ENCODE data around the gene LRRC43.

The LRRC43 gene

GRCh38 chr12:122206976-122207375, 24.1 kb downstream of the LRRC43 start:
- no peak for DNase-seq (ENCODE audit: extremely low read depth, insufficient read length)
- Histone ChIP-seq H3K4me3 (replicated peaks; ENCODE audit: low read depth, low read length) (no peak overlapping the region), H3K36me3 (ENCODE audit: control insufficient read depth, insufficient read depth, low read length) (peaks cover 8% of the 10 kb centered on the region), H3K27me3 (replicated peaks; ENCODE audit: control insufficient read depth, insufficient read depth, low read length) (no peaks in the 10 kb centered on the region; the same call in 1 of the 2 replicates)
- no peak for TF ChIP-seq CTCF (IDR thresholded peaks at IDR 0.05; ENCODE audit: insufficient read depth, low read length, poor library complexity, severe bottlenecking)

- Histone ChIP-seq H3K36me3 (ENCODE audit: control insufficient read depth, insufficient read depth, low read length) (peaks cover 8% of the 10 kb centered on the region), H3K4me3 (replicated peaks; ENCODE audit: low read depth, low read length) (no peak overlapping the region)
Measured at GRCh38 chr12:122207391-122207790, 24.5 kb downstream of the LRRC43 start.

GRCh38 chr12:122208073-122208820, 25.3 kb downstream of the LRRC43 start:
- H3K36me3 ChIP-seq (ENCODE audit: control insufficient read depth, insufficient read depth, low read length) = peaks cover 12% of the 10 kb centered on the region
- no peaks in the 10 kb centered on the region for H3K27me3 ChIP-seq (replicated peaks; ENCODE audit: control insufficient read depth, insufficient read depth, low read length)
- H3K4me3 ChIP-seq (replicated peaks; ENCODE audit: low read depth, low read length) = no peak overlapping the region
- no peak for TF ChIP-seq CTCF (IDR thresholded peaks at IDR 0.05; ENCODE audit: insufficient read depth, low read length, poor library complexity, severe bottlenecking)
- no peak for DNase-seq (ENCODE audit: extremely low read depth, insufficient read length)

More at GRCh38 chr12:122207391-122207790, 24.5 kb downstream of the LRRC43 start:
- TF ChIP-seq CTCF (IDR thresholded peaks at IDR 0.05; ENCODE audit: insufficient read depth, low read length, poor library complexity, severe bottlenecking) = no peak
- no peaks in the 10 kb centered on the region; the same call in 1 of the 2 replicates for H3K27me3 ChIP-seq (replicated peaks; ENCODE audit: control insufficient read depth, insufficient read depth, low read length)
- DNase-seq (ENCODE audit: extremely low read depth, insufficient read length) = no peak

- TF ChIP-seq CTCF (IDR thresholded peaks at IDR 0.05; ENCODE audit: insufficient read depth, low read length, poor library complexity, severe bottlenecking) = no peak
- H3K36me3 ChIP-seq (ENCODE audit: control insufficient read depth, insufficient read depth, low read length) = peaks cover 18% of the 10 kb centered on the region
- DNase-seq (ENCODE audit: extremely low read depth, insufficient read length) = no peak
- no peaks in the 10 kb centered on the region for H3K27me3 ChIP-seq (replicated peaks; ENCODE audit: control insufficient read depth, insufficient read depth, low read length)
- H3K4me3 ChIP-seq (replicated peaks; ENCODE audit: low read depth, low read length) = no peak overlapping the region
Measured at GRCh38 chr12:122215771-122216170, 32.8 kb downstream of the LRRC43 start.

- Histone ChIP-seq H3K4me3 (replicated peaks; ENCODE audit: low read depth, low read length) (no peak overlapping the region), H3K27me3 (replicated peaks; ENCODE audit: control insufficient read depth, insufficient read depth, low read length) (no peaks in the 10 kb centered on the region), H3K36me3 (ENCODE audit: control insufficient read depth, insufficient read depth, low read length) (peaks cover 18% of the 10 kb centered on the region)
- TF ChIP-seq CTCF (IDR thresholded peaks at IDR 0.05; ENCODE audit: insufficient read depth, low read length, poor library complexity, severe bottlenecking) = no peak
- DNase-seq (ENCODE audit: extremely low read depth, insufficient read length) = no peak
Measured at GRCh38 chr12:122216445-122216844, 33.5 kb downstream of the LRRC43 start.

Data from GM06990 (cell line).